Skeletal muscle satellite cell (primary cell): ENCODE measurements around the gene MOGAT1.
"Not testable (repeated sequence)": the region's sequence is repeated elsewhere in the genome, so short reads cannot be mapped to it uniquely, and the experiment has no call there.

Source experiments
- H3K27me3 ChIP-seq: 2 replicates; pipeline ENCODE4 v1.7.0; 2013; ENCODE audit warnings: low read length; ENCODE audit not compliant: control insufficient read depth, insufficient read depth
- H3K36me3 ChIP-seq: 2 replicates; pipeline ENCODE4 v1.7.0; 2013; ENCODE audit warnings: mild to moderate bottlenecking, control low read depth, low read length; ENCODE audit not compliant: insufficient read depth
- H3K4me1 ChIP-seq: 2 replicates; pipeline ENCODE4 v1.7.0; 2013; ENCODE audit warnings: low read length; ENCODE audit not compliant: control insufficient read depth, insufficient read depth
- H3K4me2 ChIP-seq: 2 replicates; pipeline ENCODE4 v1.7.0; 2013; ENCODE audit warnings: mild to moderate bottlenecking, low read length
- H3K4me3 ChIP-seq: 2 replicates; pipeline ENCODE4 v1.7.0; 2013; ENCODE audit warnings: low read length
- H3K9ac ChIP-seq: 2 replicates; pipeline ENCODE4 v1.7.0; 2013; ENCODE audit warnings: mild to moderate bottlenecking, low read depth, low read length, moderate library complexity
- H3K9me3 ChIP-seq: replicated peaks from 2 replicates; pipeline ENCODE4 v1.7.0; 2013; ENCODE audit warnings: mild to moderate bottlenecking, control low read depth, low read length

The MOGAT1 gene

DNA sequence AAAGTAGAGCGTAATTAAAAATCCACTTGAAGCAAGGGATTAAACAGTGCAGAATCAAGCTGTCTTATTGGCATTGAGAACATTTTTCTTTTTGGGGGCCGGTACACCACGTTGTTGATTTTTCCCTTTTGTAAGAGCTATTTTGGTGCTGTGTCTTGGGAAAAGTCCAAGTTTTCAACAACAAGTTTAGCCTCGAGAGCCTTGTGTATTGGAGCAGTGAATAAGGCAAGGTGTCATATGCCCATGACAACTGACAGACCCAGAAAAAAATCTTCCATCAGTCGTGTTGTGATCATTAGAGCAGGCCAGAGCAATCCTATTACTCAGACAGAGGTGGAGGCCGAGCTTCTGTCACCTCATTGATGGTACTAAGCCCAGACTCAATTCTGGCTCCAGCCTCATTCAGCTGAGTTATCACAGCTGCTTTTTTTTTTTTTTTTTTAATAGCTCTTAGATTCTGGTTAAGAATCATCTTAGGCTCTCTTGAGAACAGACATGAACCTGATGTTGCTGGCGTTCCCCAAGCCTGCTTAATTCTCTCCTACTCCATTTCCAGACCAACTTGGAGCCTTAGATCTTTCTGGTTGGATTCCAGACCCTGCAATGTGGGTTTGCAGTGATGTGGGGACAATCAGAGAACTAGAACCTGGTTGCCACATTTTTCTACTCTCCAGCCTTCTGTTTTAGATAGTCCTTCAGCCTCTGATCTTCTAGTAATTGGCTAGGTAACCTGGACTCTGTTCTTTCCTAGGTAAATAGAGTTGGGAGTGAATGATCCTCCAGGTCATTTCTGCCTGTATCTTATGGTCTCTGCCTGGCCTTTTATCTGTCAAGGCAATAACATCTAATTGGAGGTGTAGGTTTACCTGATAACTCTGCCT, 43.1 kb downstream of the MOGAT1 start:
- Histone ChIP-seq H3K4me1 (peaks cover 15% of the 10 kb centered on the region), H3K9ac (no peak overlapping the region), H3K4me2 (no peak overlapping the region), H3K36me3 (no peaks in the 10 kb centered on the region), H3K9me3 (no peaks in the 10 kb centered on the region), H3K4me3 (no peak overlapping the region), H3K27me3 (no peaks in the 10 kb centered on the region)

DNA sequence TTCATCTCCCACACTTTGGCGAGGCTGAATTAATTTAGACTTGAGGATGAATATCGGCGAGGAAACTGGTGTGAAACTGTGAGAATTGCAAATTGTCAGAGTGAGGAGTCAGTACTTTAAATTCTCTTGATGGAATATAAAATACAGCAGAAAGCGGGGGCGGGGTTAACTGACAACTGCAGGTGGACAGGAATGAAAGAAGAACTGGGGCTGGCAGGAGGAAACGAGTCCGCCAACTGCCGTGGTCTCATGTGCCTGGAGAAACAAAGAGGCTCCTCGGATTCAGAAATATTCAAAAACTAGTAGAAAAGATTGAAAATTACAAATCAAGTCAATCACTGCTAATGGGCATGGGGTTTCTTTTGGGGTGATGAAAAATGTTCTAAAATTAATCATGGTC, 44.3 kb downstream of the MOGAT1 start:
- Histone ChIP-seq H3K4me2 (peak overlapping the region; percentile 22), H3K27me3 (no peaks in the 10 kb centered on the region), H3K4me3 (no peak overlapping the region), H3K4me1 (peaks cover 12% of the 10 kb centered on the region), H3K9ac (no peak overlapping the region), H3K9me3 (no peaks in the 10 kb centered on the region), H3K36me3 (no peaks in the 10 kb centered on the region)

DNA sequence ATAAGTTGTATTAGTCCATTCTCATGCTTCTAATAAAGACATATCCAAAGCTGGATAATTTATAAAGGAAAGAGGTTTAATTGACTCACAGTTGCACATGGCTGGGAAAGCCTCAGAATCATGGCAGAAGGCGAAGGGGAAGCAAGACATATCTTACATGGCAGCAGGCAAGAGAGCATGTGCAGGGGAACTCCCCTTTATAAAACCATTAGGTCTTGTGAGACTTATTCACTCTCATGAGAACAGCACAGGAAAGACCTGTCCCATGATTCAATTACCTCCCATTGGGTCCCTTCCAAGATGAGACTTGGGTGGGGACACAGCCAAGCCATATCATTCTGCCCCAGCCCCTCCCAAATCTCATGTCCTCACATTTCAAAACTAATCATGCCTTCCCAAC, 48.3 kb downstream of the MOGAT1 start:
- not testable (repeated sequence) for H3K9me3 ChIP-seq, H3K9ac ChIP-seq, H3K27me3 ChIP-seq, H3K4me2 ChIP-seq, H3K36me3 ChIP-seq, H3K4me1 ChIP-seq, H3K4me3 ChIP-seq

DNA sequence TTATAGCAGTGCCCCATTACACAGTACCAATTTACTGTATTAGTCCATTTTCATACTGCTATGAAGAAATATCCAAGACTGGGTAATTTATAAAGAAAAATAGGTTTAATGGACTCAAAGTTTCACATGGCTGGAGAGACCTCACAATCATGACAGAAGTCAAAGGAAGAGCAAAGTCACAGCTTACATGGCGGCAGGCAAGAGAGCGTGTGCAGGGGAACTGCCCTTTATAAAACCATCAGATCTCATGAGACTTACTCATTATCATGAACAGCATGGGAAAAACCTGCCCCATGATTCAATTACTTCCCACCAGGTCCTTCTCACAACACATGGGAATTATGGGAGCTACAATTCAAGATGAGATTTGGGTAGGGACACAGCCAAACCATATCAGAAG, 50.1 kb downstream of the MOGAT1 start:
- H3K36me3 ChIP-seq, H3K27me3 ChIP-seq, H3K4me2 ChIP-seq, H3K9ac ChIP-seq, H3K4me1 ChIP-seq, H3K9me3 ChIP-seq, H3K4me3 ChIP-seq: not testable (repeated sequence)

DNA sequence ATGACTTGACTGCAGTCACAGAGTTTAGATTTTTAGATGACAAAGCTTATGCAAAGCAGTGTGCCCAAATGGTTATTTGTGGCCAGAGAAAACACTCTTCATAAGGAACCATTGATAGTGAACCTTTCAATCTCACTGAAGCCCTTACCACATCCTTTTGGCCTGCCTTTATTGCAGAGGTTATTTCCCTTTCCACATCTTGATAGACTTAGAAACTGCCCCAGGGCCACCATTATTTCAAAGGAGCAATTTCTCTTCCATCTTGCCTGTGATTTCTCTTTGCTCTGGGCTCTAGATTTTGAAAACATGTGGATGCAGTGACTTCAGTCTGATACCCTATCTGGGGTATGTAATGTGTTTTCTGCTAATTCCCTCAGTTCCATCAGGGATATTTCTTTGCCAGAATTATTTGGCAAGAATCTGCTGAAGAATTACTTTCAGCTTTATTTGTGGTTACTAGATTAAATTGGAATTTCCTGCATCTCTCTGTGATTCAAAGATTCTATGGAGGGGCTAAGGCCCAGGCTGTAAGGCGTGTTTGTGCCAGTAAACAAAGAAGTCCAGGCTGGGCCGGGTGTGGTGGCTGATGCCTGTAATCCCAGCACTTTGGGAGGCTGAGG, 51.0 kb downstream of the MOGAT1 start:
- Histone ChIP-seq H3K27me3 (no peaks in the 10 kb centered on the region), H3K4me3 (no peak overlapping the region), H3K36me3 (no peaks in the 10 kb centered on the region), H3K4me2 (no peak overlapping the region), H3K9ac (no peak overlapping the region), H3K9me3 (no peaks in the 10 kb centered on the region), H3K4me1 (no peaks in the 10 kb centered on the region)

DNA sequence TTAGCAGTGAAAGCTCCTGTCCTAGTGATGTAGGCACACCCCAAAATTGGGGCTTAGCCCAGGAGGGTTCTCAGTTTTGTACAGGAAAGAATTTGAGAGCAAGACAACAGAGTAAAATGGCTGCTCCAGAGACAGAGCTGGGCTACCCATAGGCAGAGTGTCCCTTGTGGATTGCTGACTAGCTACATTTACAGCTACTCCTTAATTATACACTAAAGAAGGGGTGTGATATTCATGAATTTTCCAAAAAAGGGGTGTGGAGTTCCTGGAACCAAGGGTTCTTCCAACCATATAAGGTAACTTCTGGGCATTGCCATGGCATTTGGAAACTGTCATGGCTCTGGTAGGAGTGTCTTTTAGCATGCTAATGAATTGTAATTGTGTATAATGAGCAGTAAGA, 52.8 kb downstream of the MOGAT1 start:
- Histone ChIP-seq H3K4me3 (no peak overlapping the region), H3K36me3 (no peaks in the 10 kb centered on the region), H3K9ac (no peak overlapping the region), H3K4me2 (no peak overlapping the region), H3K27me3 (no peaks in the 10 kb centered on the region), H3K9me3 (no peaks in the 10 kb centered on the region), H3K4me1 (no peaks in the 10 kb centered on the region)

DNA sequence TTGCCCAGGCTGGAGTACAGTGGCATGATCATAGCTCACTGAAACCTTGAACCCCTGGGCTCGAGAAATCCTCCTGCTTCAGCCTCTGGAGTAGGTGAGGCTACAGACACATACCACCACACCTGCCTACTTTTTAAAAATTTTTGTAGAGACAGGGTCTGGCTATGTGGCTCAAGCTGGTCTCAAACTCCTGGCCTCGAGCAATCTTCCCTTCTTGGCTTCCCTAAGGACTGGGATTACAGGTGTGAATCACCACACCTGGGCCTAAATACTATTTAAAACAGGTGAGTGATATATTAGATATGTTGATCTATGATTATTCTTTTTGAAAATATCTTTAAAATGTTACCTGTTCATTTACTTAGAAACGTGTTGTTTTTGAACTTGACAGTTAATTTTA, 57.2 kb downstream of the MOGAT1 start:
- H3K4me3 ChIP-seq = no peak overlapping the region
- H3K9ac ChIP-seq = no peak overlapping the region
- peaks cover 6% of the 10 kb centered on the region for H3K4me1 ChIP-seq
- H3K9me3 ChIP-seq = no peaks in the 10 kb centered on the region
- no peak overlapping the region for H3K4me2 ChIP-seq
- H3K36me3 ChIP-seq = no peaks in the 10 kb centered on the region
- H3K27me3 ChIP-seq = no peaks in the 10 kb centered on the region

DNA sequence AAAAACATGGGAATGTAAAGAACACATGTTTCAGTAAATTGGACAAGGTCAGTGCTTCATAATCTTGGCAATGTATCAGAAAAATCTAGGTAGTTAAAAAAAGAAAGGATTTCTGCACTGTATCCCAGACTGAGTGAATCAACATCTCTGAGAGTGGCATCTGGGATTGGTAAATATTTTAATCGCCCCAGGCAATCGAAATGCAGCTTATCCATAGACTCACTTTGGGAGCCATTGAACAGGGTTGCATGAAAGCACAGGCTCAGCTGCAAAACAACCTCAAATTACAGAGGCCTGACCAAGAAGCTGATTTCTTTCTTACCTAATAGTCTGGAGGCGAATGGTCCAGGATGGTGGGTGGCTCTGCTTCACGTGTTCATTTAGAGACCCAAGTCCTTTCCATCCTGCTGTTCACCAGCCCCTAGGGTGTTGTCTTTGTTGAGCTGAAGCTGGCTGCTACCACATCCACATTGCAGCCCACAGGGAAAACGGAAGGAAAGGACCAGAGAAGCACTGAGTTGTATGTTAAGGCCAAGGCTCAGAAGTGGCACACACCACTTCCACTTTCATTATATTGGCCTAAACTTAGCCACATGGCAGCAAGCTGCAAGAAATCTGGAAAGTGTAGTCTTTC, 59.0 kb downstream of the MOGAT1 start:
- Histone ChIP-seq H3K9ac (no peak overlapping the region), H3K27me3 (no peaks in the 10 kb centered on the region), H3K4me3 (no peak overlapping the region), H3K36me3 (no peaks in the 10 kb centered on the region), H3K4me2 (no peak overlapping the region), H3K9me3 (no peaks in the 10 kb centered on the region), H3K4me1 (peaks cover 18% of the 10 kb centered on the region)

DNA sequence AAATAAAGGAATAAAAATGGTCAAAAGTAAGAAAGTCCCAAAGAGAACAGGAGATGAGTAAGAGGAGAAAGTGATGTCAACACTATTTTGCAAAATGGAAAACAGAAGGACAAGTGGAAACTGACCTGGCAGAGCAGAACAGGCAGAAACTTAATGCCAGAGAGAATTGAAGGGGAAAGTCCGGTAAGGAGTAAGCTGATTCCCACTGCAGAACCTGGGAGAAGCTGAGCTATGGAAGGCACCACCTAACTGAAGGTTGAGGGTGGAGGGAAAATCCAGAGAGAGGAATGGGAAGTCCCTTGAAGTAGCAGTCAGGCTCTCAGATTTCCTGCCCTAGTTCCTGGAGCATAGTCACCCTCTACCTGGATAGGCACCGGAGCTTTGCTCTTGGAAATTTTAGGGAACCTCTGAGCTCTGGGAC, 59.8 kb downstream of the MOGAT1 start:
- Histone ChIP-seq H3K36me3 (no peaks in the 10 kb centered on the region), H3K4me1 (peaks cover 21% of the 10 kb centered on the region), H3K4me3 (no peak overlapping the region), H3K9ac (no peak overlapping the region), H3K9me3 (no peaks in the 10 kb centered on the region), H3K27me3 (no peaks in the 10 kb centered on the region), H3K4me2 (no peak overlapping the region)

DNA sequence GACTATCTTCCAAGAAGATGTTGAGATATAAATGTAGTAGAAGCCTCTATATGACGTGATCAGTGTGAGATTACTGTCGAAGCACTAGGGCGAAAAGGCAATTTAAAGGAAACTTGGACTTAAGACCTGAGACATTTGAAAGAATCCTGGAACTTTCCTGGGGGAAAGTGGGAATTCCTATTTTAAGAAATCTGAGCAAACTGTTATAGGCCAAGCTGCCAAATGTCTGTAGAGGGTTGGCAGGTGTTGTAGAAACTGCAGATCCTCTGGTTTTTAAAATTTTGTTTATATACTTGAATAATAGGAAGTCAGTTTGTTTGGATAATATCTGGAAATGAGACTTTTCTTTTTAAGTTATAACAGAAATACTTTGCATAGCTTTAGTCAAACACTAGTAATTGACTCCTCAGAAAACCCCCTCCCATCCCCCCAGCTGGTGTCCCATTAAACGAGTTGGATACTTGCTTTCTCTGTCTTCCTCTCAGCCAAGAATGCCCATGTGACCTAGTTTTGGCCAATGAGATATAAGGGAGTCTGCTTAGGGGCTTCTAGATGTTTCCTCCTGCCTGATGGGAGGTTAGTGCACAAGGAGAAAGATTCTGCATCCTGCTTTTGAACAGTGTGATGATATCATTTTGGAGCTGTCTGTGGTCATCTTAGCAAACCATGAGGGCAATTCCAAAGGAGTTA, 61.2 kb downstream of the MOGAT1 start:
- Histone ChIP-seq H3K4me3 (no peak overlapping the region), H3K4me2 (no peak overlapping the region), H3K36me3 (no peaks in the 10 kb centered on the region), H3K9ac (no peak overlapping the region), H3K9me3 (no peaks in the 10 kb centered on the region), H3K4me1 (peaks cover 29% of the 10 kb centered on the region), H3K27me3 (no peaks in the 10 kb centered on the region)

DNA sequence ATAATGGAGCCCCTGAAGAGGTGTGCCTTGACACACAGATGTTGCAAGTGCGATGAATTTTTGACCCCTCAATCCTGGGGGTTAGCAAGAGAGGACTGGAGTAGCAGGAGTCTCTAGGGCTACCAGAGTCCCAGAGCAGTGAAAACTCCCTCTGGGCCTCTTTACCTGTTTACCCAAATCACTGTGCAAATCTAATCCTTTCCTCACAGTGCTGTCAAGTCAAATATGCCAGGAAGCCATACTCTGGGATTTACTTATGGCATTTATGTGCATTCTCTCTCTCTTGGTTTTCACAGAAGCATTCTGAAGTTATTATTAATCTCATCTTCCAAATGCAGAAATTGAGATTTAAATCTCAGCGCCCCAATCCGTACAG, 62.0 kb downstream of the MOGAT1 start:
- H3K27me3 ChIP-seq = no peaks in the 10 kb centered on the region
- no peak overlapping the region for H3K4me3 ChIP-seq
- H3K4me1 ChIP-seq = peaks cover 29% of the 10 kb centered on the region
- H3K9ac ChIP-seq = no peak overlapping the region
- no peaks in the 10 kb centered on the region for H3K36me3 ChIP-seq
- H3K9me3 ChIP-seq = no peaks in the 10 kb centered on the region
- H3K4me2 ChIP-seq = no peak overlapping the region
